Urinary bladder (tissue), 4 donors: ENCODE measurements around the gene TRIM54. TPM values are rescaled to one million over a fixed set of nuclear protein-coding genes. Genes with fewer than 3 reads are reported as not detected.

Source experiments
- DNase-seq: peaks from one replicate; pipeline ENCODE4 v3.0.0-alpha.2; 2015; ENCODE audit errors: extremely low spot score
- H3K27ac ChIP-seq: one replicate; pipeline ENCODE4 v1.5.1; 2013; ENCODE audit warnings: low read depth, mild to moderate bottlenecking, moderate library complexity
- H3K36me3 ChIP-seq: one replicate; pipeline ENCODE4 v1.6.1; 2013; ENCODE audit warnings: mild to moderate bottlenecking, moderate library complexity; ENCODE audit not compliant: insufficient read depth
- H3K4me1 ChIP-seq: one replicate; pipeline ENCODE4 v1.6.1; 2013; ENCODE audit warnings: mild to moderate bottlenecking, moderate library complexity; ENCODE audit not compliant: insufficient read depth
- H3K4me3 ChIP-seq: one replicate; pipeline ENCODE4 v1.5.1; 2013; ENCODE audit warnings: low read depth, low read length
- WGBS: extraction: QIAGEN DNeasy Blood & Tissue Kit; methylation state at CpG from one replicate; pipeline ENCODE4 v1.1.7; 2013; 5-methylcytosine and 5-hydroxymethylcytosine counted together
- polyA plus RNA-seq: library from polyadenylated mRNA; stranded (reverse); fragments of 200-250 nt; gene quantifications from one replicate; pipeline ENCODE4 v1.2.3, GENCODE V29; 2013
- total RNA-seq: library from RNA; depleted of rRNA; stranded (reverse); fragments of >200 nt; gene quantifications from one replicate; pipeline ENCODE4 v1.2.3, GENCODE V29; 2014
- donor health status: healthy with polysubstance abuse.
- donor health status: healthy.

TRIM54 gene
- total and polyA plus RNA-seq, 2 donors = 0.04 to 2.6 TPM

DNA sequence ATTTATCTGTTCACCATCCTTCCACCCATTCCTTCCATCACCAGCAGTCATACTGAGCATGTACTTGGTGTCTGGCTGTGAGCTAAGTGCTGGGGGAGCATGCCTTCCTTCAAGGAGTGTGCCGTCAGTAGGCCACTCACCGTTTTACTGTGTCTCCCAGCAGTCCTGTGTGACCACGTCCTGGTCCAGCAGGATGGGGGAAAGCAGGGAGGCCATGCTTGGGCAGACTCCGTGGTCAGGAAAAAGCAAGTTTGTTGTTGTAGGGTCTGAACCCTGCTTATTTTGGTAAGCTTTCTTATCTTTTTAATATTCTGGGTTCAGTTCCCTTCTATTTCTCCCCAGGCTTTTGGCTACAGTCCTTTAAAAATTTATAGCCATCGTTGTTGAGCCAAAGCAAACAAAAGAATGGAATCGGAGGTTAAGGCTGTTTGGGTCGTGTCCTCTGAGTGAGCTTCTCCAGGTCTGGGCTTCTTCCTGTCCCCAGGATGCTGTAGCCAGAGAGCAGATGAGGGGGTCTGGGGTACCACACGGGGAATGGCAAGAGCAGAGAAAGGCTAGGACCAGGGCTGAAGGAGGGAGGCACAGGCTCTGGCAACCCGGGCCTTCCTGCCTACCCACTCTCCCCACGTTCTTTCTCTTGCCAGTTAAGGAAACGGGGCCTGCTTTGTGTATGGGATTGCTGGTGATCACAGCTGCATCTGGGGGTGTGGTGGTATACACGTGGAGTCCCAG is 32.9 kb upstream of the TRIM54 start:
- DNase-seq = no peak
- no peak overlapping the region for H3K4me3 ChIP-seq
- H3K27ac ChIP-seq = no peak overlapping the region
- WGBS = 45% methylated on average over 12 of the region's 12 CpGs
- no peaks in the 10 kb centered on the region for H3K36me3 ChIP-seq
- no peaks in the 10 kb centered on the region for H3K4me1 ChIP-seq

GRCh38 chr2:27249891-27250651 is 32.2 kb upstream of the TRIM54 start:
- DNase-seq = no peak
- Histone ChIP-seq H3K36me3 (no peaks in the 10 kb centered on the region), H3K4me3 (no peak overlapping the region), H3K4me1 (no peaks in the 10 kb centered on the region), H3K27ac (no peak overlapping the region)
- WGBS = 25% methylated on average over 22 of the region's 22 CpGs

- DNase-seq = no peak
- Histone ChIP-seq H3K27ac (no peak overlapping the region), H3K4me3 (no peak overlapping the region), H3K4me1 (no peaks in the 10 kb centered on the region), H3K36me3 (no peaks in the 10 kb centered on the region)
- 56% methylated on average over 13 of the region's 13 CpGs for WGBS
Observed at GRCh38 chr2:27250652-27251379, 31.4 kb upstream of the TRIM54 start.

GRCh38 chr2:27251766-27252165 is 30.5 kb upstream of the TRIM54 start:
- Histone ChIP-seq H3K27ac (no peak overlapping the region), H3K4me3 (no peak overlapping the region), H3K36me3 (no peaks in the 10 kb centered on the region), H3K4me1 (no peaks in the 10 kb centered on the region)
- DNase-seq = no peak
- 72% methylated on average over 13 of the region's 13 CpGs for WGBS

GRCh38 chr2:27255187-27255586 is 27.0 kb upstream of the TRIM54 start:
- H3K4me3 ChIP-seq = no peak overlapping the region
- H3K4me1 ChIP-seq = no peaks in the 10 kb centered on the region
- no peak for DNase-seq
- H3K36me3 ChIP-seq = no peaks in the 10 kb centered on the region
- no peak overlapping the region for H3K27ac ChIP-seq
- 30% methylated on average over 13 of the region's 13 CpGs for WGBS

DNA sequence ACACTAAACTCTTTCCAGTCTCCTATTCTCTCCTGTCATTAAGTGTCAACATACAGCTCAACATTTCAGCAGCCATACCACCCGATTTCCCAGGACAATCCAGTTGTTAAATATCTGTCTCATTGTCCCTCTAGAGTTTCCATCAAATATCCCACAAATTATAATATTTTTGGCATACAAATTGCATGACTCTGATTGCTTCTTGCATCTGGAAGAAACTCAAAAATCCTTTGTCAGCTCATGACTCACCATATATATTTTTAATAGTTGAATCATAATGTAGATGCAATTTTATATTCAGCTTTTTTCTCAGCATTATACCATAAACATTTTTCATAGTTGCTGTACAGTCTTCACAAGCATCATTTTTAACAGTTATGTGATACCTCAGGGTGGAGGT is 26.6 kb upstream of the TRIM54 start:
- WGBS = 31% methylated on average over 1 of the region's 1 CpG
- no peak for DNase-seq
- no peak overlapping the region for H3K4me3 ChIP-seq
- no peak overlapping the region for H3K27ac ChIP-seq
- H3K36me3 ChIP-seq = no peaks in the 10 kb centered on the region
- H3K4me1 ChIP-seq = no peaks in the 10 kb centered on the region

GRCh38 chr2:27256855-27257454 is 25.3 kb upstream of the TRIM54 start:
- Histone ChIP-seq H3K4me3 (no peak overlapping the region), H3K36me3 (no peaks in the 10 kb centered on the region), H3K27ac (no peak overlapping the region), H3K4me1 (no peaks in the 10 kb centered on the region)
- DNase-seq = no peak
- 75% methylated on average over 7 of the region's 7 CpGs for WGBS

DNA sequence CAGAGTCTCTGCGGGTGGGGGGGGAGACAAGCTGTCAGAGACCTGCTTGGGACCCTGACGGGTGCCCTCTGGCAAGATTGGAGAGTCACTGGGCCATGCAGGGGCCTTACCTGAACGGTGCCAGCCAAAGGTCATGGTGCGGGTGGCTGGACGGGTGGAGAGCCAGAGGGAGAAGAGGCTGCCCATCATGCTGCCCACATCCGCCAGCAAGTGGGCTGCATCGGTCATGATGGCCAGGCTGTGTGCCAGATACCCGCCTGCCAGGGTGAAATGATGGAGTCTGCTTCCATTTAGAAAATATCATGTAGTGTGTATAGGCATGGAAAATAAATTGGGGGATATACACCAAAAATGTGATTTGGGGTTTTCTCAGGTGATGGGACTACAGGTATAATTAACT is 24.2 kb upstream of the TRIM54 start:
- DNase-seq = no peak
- Histone ChIP-seq H3K36me3 (no peaks in the 10 kb centered on the region), H3K4me3 (no peak overlapping the region), H3K27ac (no peak overlapping the region), H3K4me1 (no peaks in the 10 kb centered on the region)
- WGBS = 88% methylated on average over 8 of the region's 8 CpGs

GRCh38 chr2:27261241-27261925 is 20.8 kb upstream of the TRIM54 start:
- 43% methylated on average over 11 of the region's 11 CpGs for WGBS
- no peak overlapping the region for H3K4me3 ChIP-seq

DNA sequence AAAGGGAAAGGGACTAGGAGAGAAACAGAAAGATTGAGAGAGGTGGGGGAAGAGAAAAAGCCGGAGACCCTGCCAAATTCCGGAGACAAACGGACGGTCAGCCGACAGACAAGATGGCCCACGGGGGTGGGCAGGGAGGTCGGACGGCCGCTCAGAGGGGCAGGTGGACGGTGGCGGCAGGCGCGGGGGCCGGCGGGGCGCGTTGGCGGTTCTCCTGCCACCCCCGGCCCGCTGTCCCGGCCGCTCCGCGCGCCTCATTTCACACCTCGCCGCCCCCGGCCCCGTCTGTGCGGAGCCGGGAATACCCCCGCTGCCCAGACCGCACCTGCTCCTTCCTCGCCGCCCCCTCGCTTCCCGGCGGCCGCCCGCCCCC is 20.3 kb upstream of the TRIM54 start:
- no peaks in the 10 kb centered on the region for H3K36me3 ChIP-seq
- H3K4me3 ChIP-seq = peak overlapping the region; percentile 46

More at GRCh38 chr2:27261241-27261925, 20.8 kb upstream of the TRIM54 start:
- H3K36me3 ChIP-seq = no peaks in the 10 kb centered on the region
- no peak overlapping the region for H3K27ac ChIP-seq
- no peak for DNase-seq
- no peaks in the 10 kb centered on the region for H3K4me1 ChIP-seq

GRCh38 chr2:27262379-27263286 is 19.6 kb upstream of the TRIM54 start, which contains the start of gene SLC30A3:
TSS of gene SLC30A3 (minus strand) at chr2:27263047. CDS start at chr2:27262906, 141 bp downstream.
- H3K4me3 ChIP-seq = peak within 1 kb of the TSS; percentile 46
- H3K36me3 ChIP-seq = no peaks in the 10 kb centered on the region
- DNase-seq = no peak
- H3K4me1 ChIP-seq = no peaks in the 10 kb centered on the region
- 1% methylated on average over 96 of the region's 96 CpGs for WGBS
- no peak within 1 kb of the TSS for H3K27ac ChIP-seq

More for the DNA sequence above, 20.3 kb upstream of the TRIM54 start:
- WGBS = 3% methylated on average over 40 of the region's 40 CpGs
- Histone ChIP-seq H3K27ac (no peak overlapping the region), H3K4me1 (no peaks in the 10 kb centered on the region)
- no peak for DNase-seq
